Effector CD4-positive, alpha-beta T cell (primary cell): ENCODE measurements around the gene AICDA.

Experiments
- DNase-seq: peaks from one replicate; pipeline ENCODE4 v3.0.0-alpha.2; 2020

AICDA gene

GRCh38 chr12:8553088-8553627 is 59.5 kb downstream of the AICDA start:
- DNase-seq: no peak
